Measurements from ENCODE around the gene PRSS57.

DNA sequence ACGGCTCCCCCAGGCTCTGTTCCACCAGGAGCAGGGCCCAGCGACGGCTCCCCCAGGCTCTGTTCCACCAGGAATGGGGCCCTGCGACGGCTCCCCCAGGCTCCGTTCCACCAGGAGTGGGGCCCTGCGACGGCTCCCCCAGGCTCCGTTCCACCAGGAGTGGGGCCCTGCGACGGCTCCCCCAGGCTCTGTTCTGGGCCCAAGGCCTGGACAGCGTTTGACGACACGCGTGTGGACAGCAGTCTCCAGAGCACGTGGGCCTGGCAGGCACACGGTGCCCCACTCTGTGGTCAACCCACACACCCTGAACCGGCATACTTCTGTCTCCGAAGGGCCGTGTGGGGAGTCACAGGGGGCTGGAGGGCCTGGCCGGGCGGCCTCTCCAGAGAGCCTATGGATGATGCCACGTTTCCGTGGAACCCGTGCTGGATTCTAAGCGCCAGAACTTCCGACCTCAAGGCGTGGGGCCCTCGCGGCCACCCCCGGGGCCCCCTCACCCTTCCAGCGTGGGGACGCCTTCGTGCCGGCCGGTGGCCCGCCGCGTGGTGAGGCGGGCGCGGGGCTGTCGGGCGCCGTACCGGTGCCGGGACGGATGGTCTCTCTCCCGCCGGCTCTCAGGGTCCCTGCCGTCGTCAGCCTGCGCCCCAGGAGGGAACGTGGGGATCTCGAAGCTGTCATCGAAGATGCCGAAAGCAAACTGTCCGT, 44.0 kb downstream of the PRSS57 start:
- TF ChIP-seq, protein P1, sequence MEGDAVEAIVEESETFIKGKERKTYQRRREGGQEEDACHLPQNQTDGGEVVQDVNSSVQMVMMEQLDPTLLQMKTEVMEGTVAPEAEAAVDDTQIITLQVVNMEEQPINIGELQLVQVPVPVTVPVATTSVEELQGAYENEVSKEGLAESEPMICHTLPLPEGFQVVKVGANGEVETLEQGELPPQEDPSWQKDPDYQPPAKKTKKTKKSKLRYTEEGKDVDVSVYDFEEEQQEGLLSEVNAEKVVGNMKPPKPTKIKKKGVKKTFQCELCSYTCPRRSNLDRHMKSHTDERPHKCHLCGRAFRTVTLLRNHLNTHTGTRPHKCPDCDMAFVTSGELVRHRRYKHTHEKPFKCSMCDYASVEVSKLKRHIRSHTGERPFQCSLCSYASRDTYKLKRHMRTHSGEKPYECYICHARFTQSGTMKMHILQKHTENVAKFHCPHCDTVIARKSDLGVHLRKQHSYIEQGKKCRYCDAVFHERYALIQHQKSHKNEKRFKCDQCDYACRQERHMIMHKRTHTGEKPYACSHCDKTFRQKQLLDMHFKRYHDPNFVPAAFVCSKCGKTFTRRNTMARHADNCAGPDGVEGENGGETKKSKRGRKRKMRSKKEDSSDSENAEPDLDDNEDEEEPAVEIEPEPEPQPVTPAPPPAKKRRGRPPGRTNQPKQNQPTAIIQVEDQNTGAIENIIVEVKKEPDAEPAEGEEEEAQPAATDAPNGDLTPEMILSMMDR (IDR thresholded peaks at IDR 0.05; ENCODE audit: insufficient read depth, low read length) = no peak
- TF ChIP-seq POLR2AphosphoS5 (IDR thresholded peaks at IDR 0.05; ENCODE audit: low read depth) (no peak), GABPA (IDR thresholded peaks at IDR 0.05; ENCODE audit: low read depth) (no peak), SPI1 (IDR thresholded peaks at IDR 0.05; ENCODE audit: borderline replicate concordance, low read depth) (no peak)
- TF ChIP-seq, protein P2, sequence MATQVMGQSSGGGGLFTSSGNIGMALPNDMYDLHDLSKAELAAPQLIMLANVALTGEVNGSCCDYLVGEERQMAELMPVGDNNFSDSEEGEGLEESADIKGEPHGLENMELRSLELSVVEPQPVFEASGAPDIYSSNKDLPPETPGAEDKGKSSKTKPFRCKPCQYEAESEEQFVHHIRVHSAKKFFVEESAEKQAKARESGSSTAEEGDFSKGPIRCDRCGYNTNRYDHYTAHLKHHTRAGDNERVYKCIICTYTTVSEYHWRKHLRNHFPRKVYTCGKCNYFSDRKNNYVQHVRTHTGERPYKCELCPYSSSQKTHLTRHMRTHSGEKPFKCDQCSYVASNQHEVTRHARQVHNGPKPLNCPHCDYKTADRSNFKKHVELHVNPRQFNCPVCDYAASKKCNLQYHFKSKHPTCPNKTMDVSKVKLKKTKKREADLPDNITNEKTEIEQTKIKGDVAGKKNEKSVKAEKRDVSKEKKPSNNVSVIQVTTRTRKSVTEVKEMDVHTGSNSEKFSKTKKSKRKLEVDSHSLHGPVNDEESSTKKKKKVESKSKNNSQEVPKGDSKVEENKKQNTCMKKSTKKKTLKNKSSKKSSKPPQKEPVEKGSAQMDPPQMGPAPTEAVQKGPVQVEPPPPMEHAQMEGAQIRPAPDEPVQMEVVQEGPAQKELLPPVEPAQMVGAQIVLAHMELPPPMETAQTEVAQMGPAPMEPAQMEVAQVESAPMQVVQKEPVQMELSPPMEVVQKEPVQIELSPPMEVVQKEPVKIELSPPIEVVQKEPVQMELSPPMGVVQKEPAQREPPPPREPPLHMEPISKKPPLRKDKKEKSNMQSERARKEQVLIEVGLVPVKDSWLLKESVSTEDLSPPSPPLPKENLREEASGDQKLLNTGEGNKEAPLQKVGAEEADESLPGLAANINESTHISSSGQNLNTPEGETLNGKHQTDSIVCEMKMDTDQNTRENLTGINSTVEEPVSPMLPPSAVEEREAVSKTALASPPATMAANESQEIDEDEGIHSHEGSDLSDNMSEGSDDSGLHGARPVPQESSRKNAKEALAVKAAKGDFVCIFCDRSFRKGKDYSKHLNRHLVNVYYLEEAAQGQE (IDR thresholded peaks at IDR 0.05; ENCODE audit: insufficient replicate concordance, low read depth) = no peak
